K562 treated with DMSO at 1 percent for 48 hours (cell line): Measurements from ENCODE around the gene TAAR8. TPM values are rescaled to one million over a fixed set of nuclear protein-coding genes. Genes with fewer than 3 reads are reported as not detected.

Experiments
- total RNA-seq: library from RNA; unstranded; fragments of 300-600 nt; gene quantifications from 2 replicates; pipeline ENCODE4 v1.2.3, GENCODE V29; 2022; ENCODE audit warnings: low replicate concordance; ENCODE audit errors: extremely low read depth

The TAAR8 gene
- not detected in 2 replicates for total RNA-seq

GRCh38 chr6:132552372-132552771 lies at the start of gene TAAR8:
TAAR8 (plus strand) TSS chr6:132552672; CDS start chr6:132552693, 21 bp downstream.

GRCh38 chr6:132512638-132513632 lies 39.5 kb upstream of the TAAR8 start, which contains the start of gene STX7:
STX7 (minus strand) TSS chr6:132513116; CDS start chr6:132503530, 9,586 bp downstream.

GRCh38 chr6:132537977-132538376 lies 14.5 kb upstream of the TAAR8 start, which contains the start of gene TAAR9:
TAAR9 (plus strand) TSS chr6:132538277; CDS start chr6:132538290, 13 bp downstream.

GRCh38 chr6:132570221-132570777 lies 17.8 kb downstream of the TAAR8 start, which contains the start of gene TAAR6:
TAAR6 (plus strand) TSS chr6:132570322; CDS start chr6:132570322, 0 bp downstream.

GRCh38 chr6:132589454-132589853 lies 37.0 kb downstream of the TAAR8 start, which contains the start of gene TAAR5:
TAAR5 (minus strand) TSS chr6:132589741; CDS start chr6:132589686, 55 bp downstream.

Other genes starting within 250 kb of the TAAR8 start
- gene MOXD1, start 151.2 kb upstream of the TAAR8 start, total RNA-seq: not detected in 2 replicates
- not detected in 2 replicates for gene STX7, start 39.6 kb upstream of the TAAR8 start, total RNA-seq
- not detected in 2 replicates for gene TAAR9, start 14.4 kb upstream of the TAAR8 start, total RNA-seq
- not detected in 2 replicates for gene TAAR6, start 17.6 kb downstream of the TAAR8 start, total RNA-seq
- not detected in 2 replicates for gene TAAR5, start 37.1 kb downstream of the TAAR8 start, total RNA-seq
- gene TAAR2, start 71.6 kb downstream of the TAAR8 start, total RNA-seq: not detected in 2 replicates
- not detected in 2 replicates for gene TAAR1, start 106.5 kb downstream of the TAAR8 start, total RNA-seq
- gene VNN1, start 161.4 kb downstream of the TAAR8 start, total RNA-seq: not detected in 2 replicates
- gene VNN2, start 205.2 kb downstream of the TAAR8 start, total RNA-seq: not detected in 2 replicates
- not detected in 2 replicates for gene SLC18B1, start 246.0 kb downstream of the TAAR8 start, total RNA-seq